SK-N-SH (cell line): ENCODE results near the gene NOD1. TPM values are rescaled to one million over a fixed set of nuclear protein-coding genes. Genes with fewer than 3 reads are reported as not detected.

Source experiments
- CTCF ChIA-PET: fragments of 300-600, 350-600 bp; formaldehyde crosslinking; extraction: SDS; loops from one replicate; lab custom pipeline; 2021; lab: Yijun Ruan, JAX
- POLR2A ChIA-PET: fragments of 350-600 bp; sonication (Branson Sonifier 250); formaldehyde crosslinking; extraction: SDS; loops from one replicate; lab custom pipeline; 2020; ENCODE audit warnings: antibody characterized with exemption, inconsistent platforms; lab: Yijun Ruan, JAX
- DNase-seq: peaks from one replicate; pipeline ENCODE4 v3.0.0; 2012
- H2AFZ ChIP-seq: fragments of 200-600 bp; sonication (generic); 2 replicates; pipeline ENCODE4 v1.8.1; 2016; ENCODE audit warnings: antibody characterized with exemption, mild to moderate bottlenecking, low read depth
- H3F3A ChIP-seq: fragments of 200-600 bp; sonication (generic); replicated peaks from 2 replicates; pipeline ENCODE3; 2016; ENCODE audit warnings: antibody characterized with exemption, mild to moderate bottlenecking; ENCODE audit not compliant: insufficient read depth
- H3K27ac ChIP-seq, 2 experiments: fragments of 200-500 bp in 1 of 2; fragments of 200-600 bp in 1 of 2; sonication (Bioruptor generic) in 1 of 2; sonication (generic), shearing (Covaris generic) in 1 of 2; 2 replicates each; pipeline versions ENCODE4 v1.5.1 to v1.6.1; 2014 to 2016; ENCODE audit warnings: low read depth in 2 of 2, inconsistent platforms in 1 of 2, low read length in 1 of 2, mild to moderate bottlenecking in 1 of 2, mixed read lengths in 1 of 2
- H3K27me3 ChIP-seq: fragments of 200-600 bp; sonication (generic), shearing (Covaris generic); 2 replicates; pipeline ENCODE4 v1.6.1; 2016; ENCODE audit warnings: mixed run types; ENCODE audit not compliant: insufficient read depth
- H3K36me3 ChIP-seq, 2 experiments: fragments of 200-500 bp in 1 of 2; fragments of 200-600 bp in 1 of 2; sonication (Bioruptor generic) in 1 of 2; sonication (generic) in 1 of 2; replicated peaks in 1 of 2; 2 replicates each; pipeline versions ENCODE3 to v1.5.1; 2014 to 2016; ENCODE audit warnings: low read length in 1 of 2, mild to moderate bottlenecking in 1 of 2; ENCODE audit not compliant: insufficient read depth in 2 of 2, control insufficient read depth in 1 of 2
- H3K4me1 ChIP-seq, 2 experiments: fragments of 200-500 bp in 1 of 2; fragments of 200-600 bp in 1 of 2; sonication (Bioruptor generic) in 1 of 2; sonication (generic), shearing (Covaris generic) in 1 of 2; 2 replicates each; pipeline versions ENCODE4 v1.5.1 to v1.6.1; 2014 to 2016; ENCODE audit warnings: low read depth in 1 of 2, low read length in 1 of 2, mixed run types in 1 of 2; ENCODE audit not compliant: insufficient read depth in 2 of 2, control insufficient read depth in 1 of 2
- H3K4me2 ChIP-seq: fragments of 200-600 bp; sonication (generic), shearing (Covaris generic); 2 replicates; pipeline ENCODE4 v1.6.1; 2017; ENCODE audit warnings: mixed run types
- H3K4me3 ChIP-seq, 2 experiments: fragments of 200-500 bp in 1 of 2; fragments of 200-600 bp in 1 of 2; sonication (Bioruptor generic) in 1 of 2; sonication (generic), shearing (Covaris generic) in 1 of 2; 2 replicates each; pipeline versions ENCODE4 v1.5.1 to v1.8.1; 2014 to 2016; ENCODE audit warnings: low read depth in 2 of 2, inconsistent platforms in 1 of 2, low read length in 1 of 2, mild to moderate bottlenecking in 1 of 2, mixed read lengths in 1 of 2, moderate library complexity in 1 of 2
- H3K79me2 ChIP-seq: fragments of 200-600 bp; sonication (generic); 2 replicates; pipeline ENCODE4 v1.8.1; 2017; ENCODE audit warnings: mild to moderate bottlenecking; ENCODE audit not compliant: insufficient read depth
- H3K9ac ChIP-seq: fragments of 200-600 bp; sonication (generic); 2 replicates; pipeline ENCODE4 v1.6.1; 2017; ENCODE audit warnings: mixed run types
- H3K9me2 ChIP-seq: fragments of 200-600 bp; sonication (generic); 2 replicates; pipeline ENCODE4 v1.6.1; 2017; ENCODE audit warnings: mixed run types
- H3K9me3 ChIP-seq: fragments of 200-600 bp; sonication (generic); 2 replicates; pipeline ENCODE4 v1.6.1; 2017; ENCODE audit warnings: mixed run types, mild to moderate bottlenecking, moderate library complexity
- H4K20me1 ChIP-seq: fragments of 200-600 bp; sonication (generic); 2 replicates; pipeline ENCODE4 v1.6.1; 2017; ENCODE audit warnings: mild to moderate bottlenecking, mixed run types; ENCODE audit not compliant: insufficient read depth
- ELF1 ChIP-seq: IDR thresholded peaks from 2 replicates; pipeline ENCODE4 v1.4.0; 2012
- EZH2phosphoT487 ChIP-seq: fragments of 200-600 bp; sonication (generic); IDR thresholded peaks from 2 replicates; pipeline ENCODE4 v1.6.1; 2017; ENCODE audit warnings: low read depth, mixed run types, mild to moderate bottlenecking, antibody characterized with exemption, moderate library complexity, borderline replicate concordance
- FOXJ3 ChIP-seq: sonication (generic); formaldehyde crosslinking; IDR thresholded peaks from 2 replicates; pipeline ENCODE4 v1.5.1; 2020; ENCODE audit warnings: mild to moderate bottlenecking, missing genetic modification reagents
- FOXM1 ChIP-seq: IDR thresholded peaks from 2 replicates; pipeline ENCODE4 v1.4.0; 2012; ENCODE audit warnings: low read depth, mild to moderate bottlenecking
- GABPA ChIP-seq: IDR thresholded peaks from 2 replicates; pipeline ENCODE4 v1.4.0; 2012; ENCODE audit warnings: low read depth, mild to moderate bottlenecking
- GATA2 ChIP-seq: sonication (generic); formaldehyde crosslinking; IDR thresholded peaks from 2 replicates; pipeline ENCODE4 v1.5.0; 2020; ENCODE audit warnings: mild to moderate bottlenecking, missing genetic modification reagents
- MXI1 ChIP-seq: IDR thresholded peaks from 2 replicates; pipeline ENCODE4 v1.6.1; 2012; ENCODE audit warnings: mild to moderate bottlenecking, low read depth, low read length, improper control_type of control experiment
- NRF1 ChIP-seq: IDR thresholded peaks from 2 replicates; pipeline ENCODE4 v1.6.1; 2012; ENCODE audit warnings: low read depth, mild to moderate bottlenecking, low read length
- POLR2AphosphoS5 ChIP-seq: IDR thresholded peaks from 2 replicates; pipeline ENCODE4 v1.6.1; 2012; ENCODE audit warnings: low read depth, low read length
- RAD21 ChIP-seq: IDR thresholded peaks from 2 replicates; pipeline ENCODE4 v1.6.1; 2012; ENCODE audit warnings: mild to moderate bottlenecking, low read length
- RCOR1 ChIP-seq: fragments of 150-350 bp; IDR thresholded peaks from 2 replicates; pipeline ENCODE4 v1.6.1; 2017; ENCODE audit warnings: antibody characterized with exemption, low read length
- RFX5 ChIP-seq: IDR thresholded peaks from 2 replicates; pipeline ENCODE4 v1.6.1; 2012; ENCODE audit warnings: mild to moderate bottlenecking, improper control_type of control experiment, low read length
- TAF1 ChIP-seq: IDR thresholded peaks from 2 replicates; pipeline ENCODE4 v1.6.1; 2012; ENCODE audit warnings: low read depth, mild to moderate bottlenecking, low read length, moderate library complexity, borderline replicate concordance
- TCF12 ChIP-seq: IDR thresholded peaks from 2 replicates; pipeline ENCODE4 v1.4.0; 2012
- TEAD4 ChIP-seq: IDR thresholded peaks from 2 replicates; pipeline ENCODE4 v1.4.0; 2012; ENCODE audit warnings: mild to moderate bottlenecking, borderline replicate concordance; ENCODE audit not compliant: insufficient read depth
- WGBS: methylation state at CpG from one replicate; pipeline ENCODE4 v1.1.6; 2017; ENCODE audit warnings: low lambda C conversion rate; 5-methylcytosine and 5-hydroxymethylcytosine counted together
- polyA plus RNA-seq, 3 experiments: library from polyadenylated mRNA; depleted of rRNA; stranded (reverse); fragments of >200 nt; gene quantifications; 2 replicates each; pipeline ENCODE4 v1.2.3, GENCODE V29; 2012
- TF ChIP-seq, protein P1 (sequence below): IDR thresholded peaks from 2 replicates; pipeline ENCODE4 v1.4.0; 2012; ENCODE audit warnings: low read depth, borderline replicate concordance
- TF ChIP-seq, protein P2 (sequence below): fragments of 200-600 bp; sonication (generic); IDR thresholded peaks from 2 replicates; pipeline ENCODE4 v1.6.1; 2017; ENCODE audit warnings: antibody characterized with exemption, mild to moderate bottlenecking, moderate library complexity

Gene NOD1
- polyA plus RNA-seq, 1 of the 3 experiments (the other 2 are of a cell fraction), result 5.5 TPM

DNA sequence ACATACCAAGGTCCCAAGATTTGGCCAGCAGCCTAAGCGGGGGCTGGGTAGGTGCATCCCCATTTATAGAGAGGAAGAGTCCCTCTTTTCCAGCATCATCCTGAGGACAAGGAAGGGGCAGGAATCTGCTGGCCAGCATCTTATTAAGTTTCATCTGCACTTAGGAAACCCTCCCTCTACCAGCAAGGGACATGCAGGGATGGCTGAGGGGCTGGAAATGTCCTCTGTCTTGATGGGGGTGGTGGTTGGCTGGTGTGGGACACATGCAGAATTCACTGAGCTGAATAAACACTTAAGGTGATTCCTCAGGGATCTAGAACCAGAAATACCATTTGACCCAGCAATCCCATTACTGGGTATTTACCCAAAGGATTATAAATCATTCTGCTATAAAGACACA, 42.1 kb downstream of the NOD1 start:
- POLR2A ChIA-PET, result no interaction called here
- H3K9me3 ChIP-seq, result no peaks in the 10 kb centered on the region
- H3F3A ChIP-seq, result no peaks in the 10 kb centered on the region
- H3K9ac ChIP-seq, result no peak overlapping the region
- DNase-seq, result no peak
- H3K4me3 ChIP-seq, result no peak overlapping the region
- no peak overlapping the region for H3K27ac ChIP-seq
- H2AFZ ChIP-seq, result no peak overlapping the region
- no peaks in the 10 kb centered on the region for H3K4me1 ChIP-seq
- no peaks in the 10 kb centered on the region for H3K79me2 ChIP-seq
- TF ChIP-seq RFX5 (no peak), RAD21 (no peak), MXI1 (no peak), GABPA (no peak), TEAD4 (no peak), RCOR1 (no peak), TCF12 (no peak), GATA2 (CRISPR knock-in tag) (no peak), ELF1 (no peak), POLR2AphosphoS5 (no peak)
- TF ChIP-seq, protein P1, sequence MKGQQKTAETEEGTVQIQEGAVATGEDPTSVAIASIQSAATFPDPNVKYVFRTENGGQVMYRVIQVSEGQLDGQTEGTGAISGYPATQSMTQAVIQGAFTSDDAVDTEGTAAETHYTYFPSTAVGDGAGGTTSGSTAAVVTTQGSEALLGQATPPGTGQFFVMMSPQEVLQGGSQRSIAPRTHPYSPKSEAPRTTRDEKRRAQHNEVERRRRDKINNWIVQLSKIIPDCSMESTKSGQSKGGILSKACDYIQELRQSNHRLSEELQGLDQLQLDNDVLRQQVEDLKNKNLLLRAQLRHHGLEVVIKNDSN, result no peak
- TF ChIP-seq, protein P2, sequence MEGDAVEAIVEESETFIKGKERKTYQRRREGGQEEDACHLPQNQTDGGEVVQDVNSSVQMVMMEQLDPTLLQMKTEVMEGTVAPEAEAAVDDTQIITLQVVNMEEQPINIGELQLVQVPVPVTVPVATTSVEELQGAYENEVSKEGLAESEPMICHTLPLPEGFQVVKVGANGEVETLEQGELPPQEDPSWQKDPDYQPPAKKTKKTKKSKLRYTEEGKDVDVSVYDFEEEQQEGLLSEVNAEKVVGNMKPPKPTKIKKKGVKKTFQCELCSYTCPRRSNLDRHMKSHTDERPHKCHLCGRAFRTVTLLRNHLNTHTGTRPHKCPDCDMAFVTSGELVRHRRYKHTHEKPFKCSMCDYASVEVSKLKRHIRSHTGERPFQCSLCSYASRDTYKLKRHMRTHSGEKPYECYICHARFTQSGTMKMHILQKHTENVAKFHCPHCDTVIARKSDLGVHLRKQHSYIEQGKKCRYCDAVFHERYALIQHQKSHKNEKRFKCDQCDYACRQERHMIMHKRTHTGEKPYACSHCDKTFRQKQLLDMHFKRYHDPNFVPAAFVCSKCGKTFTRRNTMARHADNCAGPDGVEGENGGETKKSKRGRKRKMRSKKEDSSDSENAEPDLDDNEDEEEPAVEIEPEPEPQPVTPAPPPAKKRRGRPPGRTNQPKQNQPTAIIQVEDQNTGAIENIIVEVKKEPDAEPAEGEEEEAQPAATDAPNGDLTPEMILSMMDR, result no peak
- H3K9me2 ChIP-seq, result no peaks in the 10 kb centered on the region
- H4K20me1 ChIP-seq, result no peaks in the 10 kb centered on the region
- no peak overlapping the region for H3K4me2 ChIP-seq
- H3K36me3 ChIP-seq, result peaks cover 43 to 47% of the 10 kb centered on the region in 2 experiments
- CTCF ChIA-PET, result interaction anchor here (2.3 kb wide), 1 partner anchor 10 kb away, joined by 6 read pairs; no protein-coding TSS in a partner anchor
- WGBS, result 100% methylated on average over 1 of the region's 1 CpG
- no peaks in the 10 kb centered on the region for H3K27me3 ChIP-seq

DNA sequence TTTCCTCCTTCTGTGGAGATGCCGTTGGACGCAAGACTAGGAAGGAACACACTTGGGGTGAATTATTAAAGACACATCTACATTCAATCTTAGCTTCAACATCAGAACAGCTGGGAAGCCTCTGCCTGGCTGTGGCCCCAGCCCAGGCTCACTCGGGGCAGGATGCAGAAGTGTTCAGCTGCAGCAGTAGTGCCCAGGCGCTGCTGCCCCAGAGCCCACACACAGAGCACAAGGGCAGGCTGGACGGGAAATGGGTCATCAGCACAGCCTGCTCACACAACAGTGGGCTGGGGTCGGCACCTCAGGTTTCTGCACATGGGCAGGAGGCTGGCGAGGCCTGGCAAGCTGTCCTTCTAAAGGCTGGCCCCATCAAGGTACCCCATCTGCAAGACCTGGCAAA, 42.5 kb downstream of the NOD1 start:
- H3K4me1 ChIP-seq, result no peaks in the 10 kb centered on the region
- H3K9me2 ChIP-seq, result no peaks in the 10 kb centered on the region
- ChIA-PET CTCF (interaction anchor here (0.7 kb wide), 1 partner anchor 9 kb away, joined by 3 read pairs; no protein-coding TSS in a partner anchor), POLR2A (no interaction called here)
- H3K9me3 ChIP-seq, result no peaks in the 10 kb centered on the region
- H3K27me3 ChIP-seq, result no peaks in the 10 kb centered on the region
- no peak overlapping the region for H3K4me3 ChIP-seq
- no peak overlapping the region for H2AFZ ChIP-seq
- H3F3A ChIP-seq, result no peaks in the 10 kb centered on the region
- no peaks in the 10 kb centered on the region for H3K79me2 ChIP-seq
- WGBS, result 91% methylated on average over 6 of the region's 7 CpGs
- no peak for DNase-seq
- TF ChIP-seq NRF1, result no peak
- TF ChIP-seq TAF1, result no peak
- no peak for TF ChIP-seq FOXM1
- TF ChIP-seq EZH2phosphoT487, result no peak
- TF ChIP-seq FOXJ3 (CRISPR knock-in tag), result no peak
- TF ChIP-seq TCF12, result no peak
- H3K4me2 ChIP-seq, result no peak overlapping the region
- H3K27ac ChIP-seq, result no peak overlapping the region
- no peaks in the 10 kb centered on the region for H4K20me1 ChIP-seq
- H3K36me3 ChIP-seq, result peaks cover 46 to 47% of the 10 kb centered on the region in 2 experiments
- no peak overlapping the region for H3K9ac ChIP-seq
